Osteoblast (primary cell): ENCODE results near the gene RNASEL. TPM values are rescaled to one million over a fixed set of nuclear protein-coding genes. Genes with fewer than 3 reads are reported as not detected.
A peak's percentile ranks its signal among the peaks of the same experiment; 100 is the strongest.

Experiments used
- DNase-seq: peaks from one replicate; pipeline ENCODE4 v3.0.0; 2011; ENCODE audit warnings: low spot score, mixed read lengths; ENCODE audit not compliant: insufficient read length; ENCODE audit errors: missing footprints
- H2AFZ ChIP-seq: 2 replicates; pipeline ENCODE4 v1.6.0; 2011; ENCODE audit warnings: mild to moderate bottlenecking, low read length
- H3K27ac ChIP-seq: 2 replicates; pipeline ENCODE4 v1.5.1; 2011; ENCODE audit warnings: mild to moderate bottlenecking, low read depth, low read length, moderate library complexity
- H3K27me3 ChIP-seq: 2 replicates; pipeline ENCODE4 v1.6.0; 2012; ENCODE audit warnings: mild to moderate bottlenecking, control low read depth, inconsistent platforms, low read length, moderate library complexity; ENCODE audit not compliant: insufficient read depth
- H3K36me3 ChIP-seq: 2 replicates; pipeline ENCODE4 v1.5.1; 2011; ENCODE audit warnings: mild to moderate bottlenecking, low read length, control low read depth, moderate library complexity; ENCODE audit not compliant: insufficient read depth
- H3K4me1 ChIP-seq: 2 replicates; pipeline ENCODE4 v1.5.1; 2011; ENCODE audit warnings: mild to moderate bottlenecking, low read length, control low read depth, moderate library complexity; ENCODE audit not compliant: insufficient read depth
- H3K4me2 ChIP-seq: 2 replicates; pipeline ENCODE4 v1.6.0; 2011; ENCODE audit warnings: mild to moderate bottlenecking, low read length; ENCODE audit not compliant: insufficient read depth
- H3K4me3 ChIP-seq: fragments of 200-600 bp; sonication (generic); 3 replicates; pipeline ENCODE4 v1.5.1; 2012; ENCODE audit warnings: mild to moderate bottlenecking, low read length, inconsistent platforms; ENCODE audit not compliant: insufficient read depth
- H3K79me2 ChIP-seq: 2 replicates; pipeline ENCODE4 v1.6.0; 2012; ENCODE audit warnings: mild to moderate bottlenecking, low read length, control low read depth, inconsistent platforms; ENCODE audit not compliant: insufficient read depth
- H3K9me3 ChIP-seq: 2 replicates; pipeline ENCODE4 v1.5.1; 2011; ENCODE audit warnings: low read depth, low read length, control low read depth
- H4K20me1 ChIP-seq: 2 replicates; pipeline ENCODE4 v1.6.0; 2012; ENCODE audit warnings: mild to moderate bottlenecking, low read length, control low read depth; ENCODE audit not compliant: insufficient read depth
- CTCF ChIP-seq: IDR thresholded peaks from 2 replicates; pipeline ENCODE4 v1.5.1; 2011; ENCODE audit warnings: mild to moderate bottlenecking, low read depth, low read length, moderate library complexity; ENCODE audit errors: extremely low read depth
- total RNA-seq: library from RNA; depleted of rRNA; stranded (reverse); fragments of >200 nt; gene quantifications from 2 replicates; pipeline ENCODE4 v1.2.3, GENCODE V29; 2012

Gene RNASEL
- total RNA-seq, 1 donor: 7.2 TPM

GRCh38 chr1:182616130-182617013 is 27.3 kb upstream of the RNASEL start:
- Histone ChIP-seq H3K27ac (no peak overlapping the region), H3K36me3 (no peaks in the 10 kb centered on the region), H3K27me3 (peaks cover 4% of the 10 kb centered on the region), H3K9me3 (no peaks in the 10 kb centered on the region), H4K20me1 (no peaks in the 10 kb centered on the region), H2AFZ (no peak overlapping the region), H3K4me2 (peak overlapping the region; percentile 87), H3K4me3 (peak overlapping the region; percentile 32), H3K4me1 (peaks cover 16% of the 10 kb centered on the region), H3K79me2 (no peaks in the 10 kb centered on the region)
- no peak for TF ChIP-seq CTCF
- DNase-seq: no peak

- H3K9me3 ChIP-seq: no peaks in the 10 kb centered on the region
- peaks cover 4% of the 10 kb centered on the region for H3K27me3 ChIP-seq
- no peaks in the 10 kb centered on the region for H4K20me1 ChIP-seq
- no peak for DNase-seq
- peak overlapping the region; percentile 67 for H3K27ac ChIP-seq
- no peaks in the 10 kb centered on the region for H3K36me3 ChIP-seq
- peak overlapping the region; percentile 70 for H3K4me3 ChIP-seq
- peaks cover 20% of the 10 kb centered on the region for H3K4me1 ChIP-seq
- H3K4me2 ChIP-seq: peak overlapping the region; percentile 87
- peak overlapping the region; percentile 93 for H2AFZ ChIP-seq
- no peaks in the 10 kb centered on the region for H3K79me2 ChIP-seq
- no peak for TF ChIP-seq CTCF
Observed at GRCh38 chr1:182615468-182616129, 26.5 kb upstream of the RNASEL start.

GRCh38 chr1:182614796-182615454 is 25.9 kb upstream of the RNASEL start:
- peak; percentile 91 for DNase-seq
- peaks cover 24% of the 10 kb centered on the region for H3K4me1 ChIP-seq
- peaks cover 4% of the 10 kb centered on the region for H3K27me3 ChIP-seq
- H3K79me2 ChIP-seq: no peaks in the 10 kb centered on the region
- no peaks in the 10 kb centered on the region for H3K36me3 ChIP-seq
- H3K4me2 ChIP-seq: peak overlapping the region; percentile 87
- peak overlapping the region; percentile 67 for H3K27ac ChIP-seq
- TF ChIP-seq CTCF: no peak
- no peaks in the 10 kb centered on the region for H3K9me3 ChIP-seq
- peak overlapping the region; percentile 93 for H2AFZ ChIP-seq
- H4K20me1 ChIP-seq: no peaks in the 10 kb centered on the region
- peak overlapping the region; percentile 70 for H3K4me3 ChIP-seq
